K562 (cell line): ENCODE measurements around the gene AGPAT2. TPM values are rescaled to one million over a fixed set of nuclear protein-coding genes. Genes with fewer than 3 reads are reported as not detected.

ENCODE experiments used
- PHF20 ChIP-seq: fragments of 450-650 bp; IDR thresholded peaks from 2 replicates; pipeline ENCODE4 v1.6.1; 2018; ENCODE audit not compliant: partially characterized antibody
- RBFOX2 ChIP-seq: fragments of 200-400 bp; formaldehyde crosslinking; IDR thresholded peaks from 2 replicates; pipeline ENCODE4 v1.6.1; 2017; ENCODE audit warnings: low read depth, mild to moderate bottlenecking, low read length, moderate library complexity
- TAF1 ChIP-seq: IDR thresholded peaks from 2 replicates; pipeline ENCODE4 v1.6.1; 2011; ENCODE audit warnings: mild to moderate bottlenecking, low read length, moderate library complexity; ENCODE audit not compliant: insufficient read depth, control insufficient read depth, severe bottlenecking; ENCODE audit errors: extremely low read depth
- ZBTB7A ChIP-seq: IDR thresholded peaks from 2 replicates; pipeline ENCODE4 v1.6.1; 2011; ENCODE audit warnings: low read depth, mild to moderate bottlenecking, low read length, moderate library complexity, borderline replicate concordance; ENCODE audit not compliant: control insufficient read depth
- polyA plus RNA-seq, 8 experiments: library from polyadenylated mRNA; depleted of rRNA in 4 of 8; stranded (reverse) in 5 of 8; unstranded in 3 of 8; fragments of >200 nt; fragmentation: Nextera tagmentation in 2 of 8; fragmentation: Illumina TruSeq in 1 of 8; extraction: Ambion mirVana in 2 of 8; extraction: Trizol in 1 of 8; gene quantifications; 2 replicates each; pipeline versions ENCODE4 v1.2.1 to v1.2.3, GENCODE V29; 2011 to 2014; ENCODE audit warnings: inconsistent platforms in 1 of 8, missing spikeins in 1 of 8
- total RNA-seq, 7 experiments: library from RNA; depleted of rRNA in 6 of 7; stranded (reverse); fragments of >200 nt in 6 of 7; fragmentation: Illumina TruSeq in 2 of 7; extraction: Trizol in 2 of 7; gene quantifications; 2 replicates each; pipeline versions ENCODE4 v1.2.1 to v1.2.3, GENCODE V29; 2011 to 2021; ENCODE audit warnings: low replicate concordance in 1 of 7
- TF ChIP-seq, protein P1 (sequence below): sonication (generic); formaldehyde crosslinking; IDR thresholded peaks from 2 replicates; pipeline ENCODE4 v1.8.0; 2022; ENCODE audit warnings: missing genetic modification reagents, mild to moderate bottlenecking, moderate library complexity, borderline replicate concordance

The AGPAT2 gene
- total and polyA plus RNA-seq, 9 of the 15 experiments (the other 6 are each of a cell fraction or from before 2014, with no cell fraction given) = 0.13 to 54.5 (median 23.9) TPM

DNA sequence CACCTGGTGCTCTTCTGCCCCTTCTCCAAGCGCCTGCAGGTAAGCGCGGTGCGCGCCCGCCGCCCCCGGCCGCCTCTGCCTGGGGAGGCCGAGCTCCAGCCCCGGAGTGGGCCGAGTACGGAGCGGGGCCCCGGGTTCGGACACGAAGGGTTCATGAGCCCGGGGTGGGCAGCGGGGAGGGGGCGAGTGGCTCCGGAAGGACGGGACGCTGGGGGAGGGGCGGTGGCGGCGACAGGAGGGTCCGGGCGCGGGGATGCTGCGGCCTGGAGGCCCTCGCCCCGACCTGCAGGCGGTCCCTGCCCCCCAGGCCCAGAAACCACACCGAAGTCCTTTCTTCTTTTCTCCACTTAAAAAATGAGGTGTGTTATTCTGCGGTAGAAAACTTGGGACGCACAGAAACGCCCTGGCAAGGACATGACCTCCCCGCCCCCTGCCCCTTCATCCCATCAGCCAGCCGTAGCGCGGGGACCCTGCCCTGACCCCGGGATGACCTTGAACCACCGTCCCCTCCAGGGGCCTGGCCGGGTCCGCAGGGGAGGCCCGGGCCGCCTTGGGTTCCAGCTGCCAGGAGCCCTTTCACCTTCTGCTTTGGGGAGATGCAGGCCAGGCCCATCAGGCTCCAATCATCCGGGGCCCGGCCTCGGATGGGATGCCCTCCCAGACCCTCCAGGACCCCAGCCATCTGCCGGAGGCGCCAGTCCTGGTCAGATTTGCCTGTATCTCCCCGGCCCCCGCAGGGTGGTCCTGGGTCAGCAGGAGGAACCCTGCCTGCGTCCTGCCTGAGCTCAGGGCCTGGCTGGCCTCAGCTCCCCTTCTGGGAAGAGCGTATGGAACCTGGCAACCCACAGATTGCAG, 25.7 kb upstream of the AGPAT2 start (continued):
- TF ChIP-seq PHF20 = no peak
- TF ChIP-seq TAF1 = peak; percentile 3
- peak; percentile 68; the same call in 1 of the 2 replicates for TF ChIP-seq ZBTB7A
- TF ChIP-seq, protein P1, sequence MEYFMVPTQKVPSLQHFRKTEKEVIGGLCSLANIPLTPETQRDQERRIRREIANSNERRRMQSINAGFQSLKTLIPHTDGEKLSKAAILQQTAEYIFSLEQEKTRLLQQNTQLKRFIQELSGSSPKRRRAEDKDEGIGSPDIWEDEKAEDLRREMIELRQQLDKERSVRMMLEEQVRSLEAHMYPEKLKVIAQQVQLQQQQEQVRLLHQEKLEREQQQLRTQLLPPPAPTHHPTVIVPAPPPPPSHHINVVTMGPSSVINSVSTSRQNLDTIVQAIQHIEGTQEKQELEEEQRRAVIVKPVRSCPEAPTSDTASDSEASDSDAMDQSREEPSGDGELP (CRISPR knock-in tag) = 0 out of 2 replicates have a peak, but pooled peaks have one; percentile 13
- peak; percentile 45 for TF ChIP-seq RBFOX2
